ENCODE results near the gene SLC7A1. TPM values are rescaled to one million over a fixed set of nuclear protein-coding genes. Genes with fewer than 3 reads are reported as not detected.

SLC7A1 gene
- total RNA-seq, 6 donors from 2014 or later = 2.1 to 38.0 (median 21.5) TPM

DNA sequence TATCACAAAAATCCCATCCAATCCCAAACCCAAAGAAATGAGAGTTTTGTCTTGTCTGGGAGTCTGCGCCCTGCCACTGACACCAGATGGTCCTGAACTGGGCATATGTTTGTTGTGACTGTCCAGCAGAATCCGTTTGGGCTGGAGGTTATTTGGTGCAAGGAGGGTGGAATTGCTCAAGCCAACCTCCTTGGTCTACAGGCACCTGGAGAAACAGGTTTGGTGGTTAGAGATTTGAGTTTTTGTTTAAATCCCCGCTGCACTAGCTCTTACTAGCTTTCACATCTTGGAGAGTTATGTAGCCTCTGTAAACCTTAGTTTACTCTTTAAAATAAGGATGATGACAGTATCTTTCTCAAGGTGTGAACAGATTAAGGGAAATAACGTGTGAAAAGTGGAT, 101.7 kb downstream of the SLC7A1 start:
- no peak overlapping the region for H3K4me3 ChIP-seq
- no peaks in the 10 kb centered on the region for H3K9me3 ChIP-seq
- no peaks in the 10 kb centered on the region for H3K36me3 ChIP-seq
- DNase-seq (no peak), ATAC-seq (ENCODE audit: low FRiP score in 2 of 2) (no peak)
- no peak overlapping the region for H3K27ac ChIP-seq
- H3K4me1 ChIP-seq = peaks cover 0 to 5% (median 0%) of the 10 kb centered on the region in 4 donors
- no peak for TF ChIP-seq POLR2AphosphoS5 (IDR thresholded peaks at IDR 0.05)
- TF ChIP-seq, protein P1, sequence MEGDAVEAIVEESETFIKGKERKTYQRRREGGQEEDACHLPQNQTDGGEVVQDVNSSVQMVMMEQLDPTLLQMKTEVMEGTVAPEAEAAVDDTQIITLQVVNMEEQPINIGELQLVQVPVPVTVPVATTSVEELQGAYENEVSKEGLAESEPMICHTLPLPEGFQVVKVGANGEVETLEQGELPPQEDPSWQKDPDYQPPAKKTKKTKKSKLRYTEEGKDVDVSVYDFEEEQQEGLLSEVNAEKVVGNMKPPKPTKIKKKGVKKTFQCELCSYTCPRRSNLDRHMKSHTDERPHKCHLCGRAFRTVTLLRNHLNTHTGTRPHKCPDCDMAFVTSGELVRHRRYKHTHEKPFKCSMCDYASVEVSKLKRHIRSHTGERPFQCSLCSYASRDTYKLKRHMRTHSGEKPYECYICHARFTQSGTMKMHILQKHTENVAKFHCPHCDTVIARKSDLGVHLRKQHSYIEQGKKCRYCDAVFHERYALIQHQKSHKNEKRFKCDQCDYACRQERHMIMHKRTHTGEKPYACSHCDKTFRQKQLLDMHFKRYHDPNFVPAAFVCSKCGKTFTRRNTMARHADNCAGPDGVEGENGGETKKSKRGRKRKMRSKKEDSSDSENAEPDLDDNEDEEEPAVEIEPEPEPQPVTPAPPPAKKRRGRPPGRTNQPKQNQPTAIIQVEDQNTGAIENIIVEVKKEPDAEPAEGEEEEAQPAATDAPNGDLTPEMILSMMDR (IDR thresholded peaks at IDR 0.05) = no peak
- TF ChIP-seq EP300 (IDR thresholded peaks at IDR 0.05) = no peak
- TF ChIP-seq POLR2A (IDR thresholded peaks at IDR 0.05) = no peak
- WGBS, 2 donors = 55 to 68% methylated on average over 2 to 4 of the region's 4 CpGs
- H3K27me3 ChIP-seq = peaks cover 0 to 3% (median 0%) of the 10 kb centered on the region in 4 donors

DNA sequence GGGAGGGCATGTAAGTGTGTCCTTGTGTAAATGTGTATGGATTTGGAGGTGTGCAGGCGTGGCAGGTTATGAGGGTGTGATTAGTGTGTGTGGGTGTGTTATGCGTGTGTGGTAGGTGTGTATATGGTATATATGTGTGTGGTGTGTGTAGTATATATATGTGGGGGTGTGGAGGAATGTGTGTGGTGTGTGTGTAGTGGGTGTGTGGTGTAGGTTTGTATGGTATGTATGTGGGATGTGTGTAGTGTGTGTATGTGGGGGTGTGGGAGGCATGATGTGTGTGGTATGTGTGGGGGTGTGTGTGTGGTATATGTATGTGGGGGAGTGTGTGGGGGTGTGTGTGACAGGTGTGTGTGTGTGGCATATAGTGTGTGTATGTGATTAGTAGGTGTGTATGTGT, 104.2 kb downstream of the SLC7A1 start:
- peaks cover 0 to 3% (median 0%) of the 10 kb centered on the region in 4 donors for H3K4me1 ChIP-seq
- H3K36me3 ChIP-seq = no peaks in the 10 kb centered on the region
- peak in 1 of 2 donors; percentile 28 for ATAC-seq (ENCODE audit: low FRiP score in 2 of 2)
- peaks cover 0 to under 1% (median 0%) of the 10 kb centered on the region in 4 donors for H3K27me3 ChIP-seq
- no peak overlapping the region for H3K27ac ChIP-seq
- DNase-seq = no peak
- TF ChIP-seq POLR2AphosphoS5 (IDR thresholded peaks at IDR 0.05) = no peak
- TF ChIP-seq EP300 (IDR thresholded peaks at IDR 0.05) = no peak
- no peak for TF ChIP-seq POLR2A (IDR thresholded peaks at IDR 0.05)
- TF ChIP-seq, protein P1 (IDR thresholded peaks at IDR 0.05) = no peak
- H3K4me3 ChIP-seq = no peak overlapping the region
- H3K9me3 ChIP-seq = no peaks in the 10 kb centered on the region
- 50 to 66% methylated on average over 2 of the region's 2 CpGs for WGBS, 2 donors

DNA sequence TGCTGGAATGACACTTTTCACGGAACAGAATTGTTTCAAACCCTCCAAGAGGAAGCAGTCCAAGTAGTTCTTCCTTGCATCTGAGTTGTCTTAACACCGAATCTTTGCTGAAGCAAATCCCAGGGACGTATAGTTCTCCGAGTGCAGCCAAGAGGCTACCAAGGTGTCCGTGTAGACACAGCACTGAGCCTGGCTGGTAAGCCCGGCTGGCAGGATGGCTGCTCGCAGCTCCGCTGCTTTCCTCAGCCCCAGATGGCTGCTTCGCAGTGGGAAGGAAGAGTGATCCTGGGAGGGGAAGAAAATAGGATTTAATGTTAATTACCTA, 105.0 kb downstream of the SLC7A1 start:
- TF ChIP-seq EP300 (IDR thresholded peaks at IDR 0.05) = no peak
- no peak for TF ChIP-seq POLR2A (IDR thresholded peaks at IDR 0.05)
- TF ChIP-seq POLR2AphosphoS5 (IDR thresholded peaks at IDR 0.05) = no peak
- TF ChIP-seq, protein P1 (IDR thresholded peaks at IDR 0.05) = no peak
- no peaks in the 10 kb centered on the region for H3K9me3 ChIP-seq
- 89 to 90% methylated on average over 9 of the region's 9 CpGs for WGBS, 2 donors
- no peak overlapping the region for H3K4me3 ChIP-seq
- H3K27ac ChIP-seq = no peak overlapping the region
- DNase-seq (no peak), ATAC-seq (ENCODE audit: low FRiP score in 2 of 2) (no peak)
- no peaks in the 10 kb centered on the region for H3K27me3 ChIP-seq
- no peaks in the 10 kb centered on the region for H3K4me1 ChIP-seq
- no peaks in the 10 kb centered on the region for H3K36me3 ChIP-seq

DNA sequence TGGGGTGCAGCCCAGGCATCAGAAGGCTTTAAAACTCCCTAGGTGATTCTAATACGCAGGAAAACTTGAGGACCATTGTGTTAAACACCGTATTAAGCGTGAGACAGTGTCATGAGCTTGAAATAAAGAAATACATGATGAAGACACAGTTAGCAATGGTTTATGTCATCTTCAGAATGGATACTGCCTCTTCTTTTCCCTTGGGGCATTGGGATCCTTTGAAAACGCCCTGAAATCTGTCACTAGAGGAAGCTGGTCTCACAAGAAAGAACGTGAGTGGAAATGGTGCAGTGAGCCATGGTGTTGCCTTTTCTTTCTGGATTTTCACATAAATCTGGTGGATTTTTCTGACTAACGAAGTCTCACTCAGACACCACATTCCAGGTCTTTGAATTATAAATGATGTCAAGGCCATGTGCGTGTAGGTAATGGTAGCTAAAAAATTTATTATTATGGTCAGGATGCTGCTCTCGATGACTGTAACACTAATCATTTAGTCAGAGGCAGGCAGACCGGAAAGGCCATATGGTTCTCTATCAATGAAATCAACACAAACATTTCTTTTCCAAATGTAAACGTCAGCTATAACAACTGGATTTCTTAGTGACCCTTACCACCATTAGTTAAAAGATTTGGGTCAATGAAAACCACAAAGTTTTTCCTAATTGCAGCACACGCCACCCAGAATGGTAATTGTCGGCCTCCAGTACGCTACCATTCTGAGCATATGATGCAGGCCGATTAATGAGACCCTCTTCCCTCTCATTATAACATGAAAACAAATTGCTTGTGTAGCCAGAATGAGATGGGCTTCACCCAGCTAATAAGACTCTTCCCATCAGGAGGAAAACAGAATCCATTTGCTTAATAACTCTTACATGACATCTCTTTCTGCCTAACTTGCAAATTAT, 105.6 kb downstream of the SLC7A1 start:
- Histone ChIP-seq H3K27me3 (no peaks in the 10 kb centered on the region), H3K36me3 (no peaks in the 10 kb centered on the region), H3K4me3 (no peak overlapping the region), H3K4me1 (no peaks in the 10 kb centered on the region), H3K9me3 (no peaks in the 10 kb centered on the region), H3K27ac (no peak overlapping the region)
- ATAC-seq (ENCODE audit: low FRiP score in 2 of 2) = no peak
- DNase-seq = no peak
- TF ChIP-seq POLR2AphosphoS5 (IDR thresholded peaks at IDR 0.05) = no peak
- TF ChIP-seq EP300 (IDR thresholded peaks at IDR 0.05) = no peak
- TF ChIP-seq POLR2A (IDR thresholded peaks at IDR 0.05) = no peak
- TF ChIP-seq, protein P1 (IDR thresholded peaks at IDR 0.05) = no peak
- WGBS, 2 donors = 77 to 82% methylated on average over 14 of the region's 14 CpGs

Measured in upper lobe of left lung (tissue), 6 donors.